Endothelial cell of umbilical vein (primary cell): ENCODE results near the gene ARSD.
"Not testable (repeated sequence)": the region's sequence is repeated elsewhere in the genome, so short reads cannot be mapped to it uniquely, and the experiment has no call there.

Experiments
- EZH2 ChIP-seq: IDR thresholded peaks from 2 replicates; pipeline ENCODE4 v1.6.1; 2012; ENCODE audit warnings: borderline replicate concordance, low read depth, mild to moderate bottlenecking, moderate library complexity, low read length, inconsistent platforms; ENCODE audit not compliant: severe bottlenecking
- GATA2 ChIP-seq: IDR thresholded peaks from 2 replicates; pipeline ENCODE4 v1.7.0; 2011; ENCODE audit warnings: low read depth, mild to moderate bottlenecking, moderate library complexity, mixed read lengths, low read length; ENCODE audit not compliant: insufficient read length, insufficient read depth
- POLR2A ChIP-seq: IDR thresholded peaks from 2 replicates; pipeline ENCODE4 v1.6.1; 2012; ENCODE audit warnings: low read depth, mild to moderate bottlenecking, control low read depth, low read length
- POLR2AphosphoS5 ChIP-seq: IDR thresholded peaks from 2 replicates; pipeline ENCODE4 v1.6.1; 2012; ENCODE audit warnings: low read depth, mild to moderate bottlenecking, control low read depth, low read length, moderate library complexity; ENCODE audit not compliant: insufficient read depth
- TF ChIP-seq, protein P1 (sequence below), 2 donors: IDR thresholded peaks; 1 replicate in 1 of 2; 2 replicates in 1 of 2; pipeline ENCODE4 v1.5.1; 2011; ENCODE audit warnings: low read length in 2 of 2, mild to moderate bottlenecking in 2 of 2, moderate library complexity in 2 of 2, control low read depth in 1 of 2, inconsistent platforms in 1 of 2, low read depth in 1 of 2; ENCODE audit not compliant: insufficient read depth in 1 of 2; ENCODE audit errors: extremely low read depth in 1 of 2

DNA sequence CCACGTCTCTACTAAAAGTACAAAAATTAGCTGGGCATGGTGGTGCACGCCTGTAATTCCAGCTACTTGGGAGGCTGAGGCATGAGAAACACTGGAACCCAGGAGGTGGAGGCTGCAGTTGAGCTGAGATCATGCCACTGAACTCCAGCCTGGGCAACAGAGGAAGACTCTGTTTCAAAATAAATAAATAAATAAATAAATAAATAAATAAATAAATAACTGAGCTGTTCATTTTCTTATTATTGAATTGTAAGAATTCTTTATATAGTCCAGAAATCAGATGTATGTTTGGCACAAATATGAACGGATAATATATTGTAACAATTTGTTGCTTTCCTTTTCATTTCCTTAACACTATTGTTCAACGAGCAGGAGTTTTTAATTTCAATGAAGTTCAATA lies 49.5 kb upstream of the ARSD start:
- TF ChIP-seq, protein P1, sequence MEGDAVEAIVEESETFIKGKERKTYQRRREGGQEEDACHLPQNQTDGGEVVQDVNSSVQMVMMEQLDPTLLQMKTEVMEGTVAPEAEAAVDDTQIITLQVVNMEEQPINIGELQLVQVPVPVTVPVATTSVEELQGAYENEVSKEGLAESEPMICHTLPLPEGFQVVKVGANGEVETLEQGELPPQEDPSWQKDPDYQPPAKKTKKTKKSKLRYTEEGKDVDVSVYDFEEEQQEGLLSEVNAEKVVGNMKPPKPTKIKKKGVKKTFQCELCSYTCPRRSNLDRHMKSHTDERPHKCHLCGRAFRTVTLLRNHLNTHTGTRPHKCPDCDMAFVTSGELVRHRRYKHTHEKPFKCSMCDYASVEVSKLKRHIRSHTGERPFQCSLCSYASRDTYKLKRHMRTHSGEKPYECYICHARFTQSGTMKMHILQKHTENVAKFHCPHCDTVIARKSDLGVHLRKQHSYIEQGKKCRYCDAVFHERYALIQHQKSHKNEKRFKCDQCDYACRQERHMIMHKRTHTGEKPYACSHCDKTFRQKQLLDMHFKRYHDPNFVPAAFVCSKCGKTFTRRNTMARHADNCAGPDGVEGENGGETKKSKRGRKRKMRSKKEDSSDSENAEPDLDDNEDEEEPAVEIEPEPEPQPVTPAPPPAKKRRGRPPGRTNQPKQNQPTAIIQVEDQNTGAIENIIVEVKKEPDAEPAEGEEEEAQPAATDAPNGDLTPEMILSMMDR (IDR thresholded peaks at IDR 0.05; ENCODE audit: extremely low read depth in 1 of 2, insufficient read depth in 1 of 2, low read depth in 1 of 2, low read length in 2 of 2), result not testable (repeated sequence)
- not testable (repeated sequence) for TF ChIP-seq EZH2, POLR2AphosphoS5, GATA2, POLR2A
